GM08714 (cell line): ENCODE data around the gene CITED4.

Experiments used
- H3K4me3 ChIP-seq: fragments of 200-500 bp; sonication (Bioruptor generic); 2 replicates; pipeline ENCODE4 v1.5.1; 2014; ENCODE audit warnings: mild to moderate bottlenecking, low read length, inconsistent platforms
- ZNF274 ChIP-seq: IDR thresholded peaks from 2 replicates; pipeline ENCODE4 v1.6.1; 2012; ENCODE audit warnings: mild to moderate bottlenecking, low read depth, low read length

Gene CITED4

DNA sequence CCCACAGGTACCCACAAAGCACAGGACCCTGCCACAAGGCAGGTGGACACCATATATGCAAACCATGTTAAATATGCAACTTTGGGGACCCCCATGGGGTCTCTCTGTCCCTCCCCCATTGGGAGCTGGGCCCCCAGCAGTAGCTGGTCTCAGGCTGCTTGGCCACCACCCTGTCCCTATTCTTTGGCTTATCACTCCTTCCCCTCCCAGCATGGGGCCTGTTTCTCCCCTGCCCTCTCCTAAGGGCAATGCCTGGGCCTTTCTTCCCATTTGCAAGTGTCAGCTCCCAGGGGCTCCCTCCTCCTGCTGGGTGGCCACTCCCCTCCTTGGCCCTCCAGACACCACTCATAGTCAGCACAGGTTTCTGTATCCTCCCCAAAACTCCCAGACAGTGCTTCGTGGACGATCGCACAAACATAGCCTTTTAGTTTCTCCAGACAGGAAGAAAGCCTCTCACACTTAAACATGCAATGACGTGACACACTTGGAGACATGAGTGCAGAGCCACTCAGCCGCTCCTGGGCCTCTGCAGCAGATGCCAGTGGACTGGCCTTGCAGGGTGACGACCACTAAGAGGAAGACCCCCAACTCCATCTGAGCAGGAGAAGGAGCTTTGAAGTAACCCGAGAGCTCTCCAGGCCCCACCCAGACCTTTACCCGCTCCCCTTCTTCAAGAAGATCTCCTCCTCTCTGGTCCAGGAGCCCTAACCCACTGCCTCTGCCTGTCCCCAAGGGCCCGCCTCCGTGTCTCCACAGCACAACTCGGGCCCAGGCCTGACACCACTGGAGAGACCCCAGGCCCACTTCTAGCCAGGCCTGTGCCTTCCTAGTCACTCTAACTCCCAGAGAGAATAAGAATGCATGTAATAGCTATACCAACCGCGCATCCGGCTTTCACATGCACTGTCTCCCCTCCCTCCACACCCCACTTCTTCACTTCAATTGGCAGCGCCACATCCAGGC is 22.9 kb downstream of the CITED4 start:
- H3K4me3 ChIP-seq = no peak overlapping the region; the same call in 1 of the 2 replicates
- TF ChIP-seq ZNF274 = no peak

DNA sequence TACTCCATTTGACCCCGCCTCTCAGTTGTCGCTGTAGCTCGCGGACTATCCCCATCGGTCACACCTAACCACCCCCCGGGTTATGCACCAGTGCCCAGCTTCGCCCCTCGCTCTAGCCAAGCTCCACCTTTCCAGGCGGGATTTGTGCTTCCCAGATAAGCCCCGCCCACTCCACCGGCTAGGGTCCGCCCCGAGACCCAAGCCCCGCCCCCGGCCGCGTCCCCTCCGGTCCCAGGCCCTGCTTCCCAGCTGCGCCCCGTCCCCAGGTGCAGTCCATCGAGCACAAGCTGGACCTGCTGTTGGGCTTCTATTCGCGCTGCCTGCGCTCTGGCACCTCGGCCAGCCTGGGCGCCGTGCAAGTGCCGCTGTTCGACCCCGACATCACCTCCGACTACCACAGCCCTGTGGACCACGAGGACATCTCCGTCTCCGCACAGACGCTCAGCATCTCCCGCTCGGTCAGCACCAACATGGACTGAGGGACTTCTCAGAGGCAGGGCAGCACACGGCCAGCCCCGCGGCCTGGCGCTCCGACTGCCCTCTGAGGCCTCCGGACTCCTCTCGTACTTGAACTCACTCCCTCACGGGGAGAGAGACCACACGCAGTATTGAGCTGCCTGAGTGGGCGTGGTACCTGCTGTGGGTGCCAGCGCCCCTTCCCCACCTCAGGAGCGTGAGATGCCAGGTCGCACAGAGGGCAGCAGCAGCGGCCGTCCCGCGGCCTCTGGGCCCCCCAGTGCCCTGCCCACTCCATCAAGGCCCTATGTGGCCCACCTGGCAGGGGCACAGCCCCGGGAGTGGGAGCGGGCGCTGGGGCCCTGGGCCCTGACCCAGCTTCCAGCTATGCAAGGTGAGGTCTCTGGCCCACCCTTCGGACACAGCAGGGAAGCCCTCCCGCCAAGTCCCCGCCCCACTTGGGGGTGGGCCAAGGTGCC is 23.9 kb downstream of the CITED4 start:
- no peak for TF ChIP-seq ZNF274
- H3K4me3 ChIP-seq = no peak overlapping the region

DNA sequence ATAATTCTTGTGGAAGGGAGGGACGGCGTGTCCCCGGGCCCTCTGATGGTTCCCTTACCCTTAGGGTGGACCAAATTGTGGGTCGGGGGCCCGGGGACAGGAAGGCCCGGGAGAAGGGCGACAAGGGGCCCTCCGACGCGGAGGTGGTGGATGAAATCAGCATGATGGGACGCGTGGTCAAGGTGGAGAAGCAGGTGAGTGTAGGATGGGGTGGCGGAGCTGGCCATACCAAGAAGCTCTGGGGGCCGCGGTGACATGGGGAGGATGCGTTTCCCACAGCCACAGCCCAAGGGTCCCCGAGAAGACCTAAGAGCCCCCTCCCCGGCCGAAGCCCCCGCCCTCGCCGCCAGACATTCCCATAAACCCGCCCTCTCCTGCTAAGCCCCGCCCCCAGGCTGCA is 24.6 kb downstream of the CITED4 start:
- no peak for TF ChIP-seq ZNF274
- H3K4me3 ChIP-seq = no peak overlapping the region

DNA sequence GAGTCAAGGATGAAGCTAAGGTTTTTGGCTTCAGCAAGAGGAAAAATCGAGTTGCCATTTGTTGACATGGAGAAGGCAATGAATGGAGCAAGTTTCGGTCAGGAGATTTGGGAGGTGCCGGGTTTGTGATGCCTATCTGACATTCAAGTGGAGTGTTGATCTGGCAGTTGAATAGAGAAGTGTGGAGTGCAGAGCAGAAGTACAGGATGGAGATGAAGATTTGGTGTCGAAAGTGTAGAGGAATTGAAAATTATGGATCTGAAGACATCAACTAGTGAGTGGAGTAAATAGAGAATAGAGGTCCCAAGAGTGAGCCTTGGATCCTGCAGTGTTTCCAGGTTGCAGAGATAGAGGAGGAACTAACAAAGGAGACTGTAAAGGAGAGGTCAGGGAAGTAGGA is 25.9 kb downstream of the CITED4 start:
- TF ChIP-seq ZNF274 = no peak
- H3K4me3 ChIP-seq = no peak overlapping the region

DNA sequence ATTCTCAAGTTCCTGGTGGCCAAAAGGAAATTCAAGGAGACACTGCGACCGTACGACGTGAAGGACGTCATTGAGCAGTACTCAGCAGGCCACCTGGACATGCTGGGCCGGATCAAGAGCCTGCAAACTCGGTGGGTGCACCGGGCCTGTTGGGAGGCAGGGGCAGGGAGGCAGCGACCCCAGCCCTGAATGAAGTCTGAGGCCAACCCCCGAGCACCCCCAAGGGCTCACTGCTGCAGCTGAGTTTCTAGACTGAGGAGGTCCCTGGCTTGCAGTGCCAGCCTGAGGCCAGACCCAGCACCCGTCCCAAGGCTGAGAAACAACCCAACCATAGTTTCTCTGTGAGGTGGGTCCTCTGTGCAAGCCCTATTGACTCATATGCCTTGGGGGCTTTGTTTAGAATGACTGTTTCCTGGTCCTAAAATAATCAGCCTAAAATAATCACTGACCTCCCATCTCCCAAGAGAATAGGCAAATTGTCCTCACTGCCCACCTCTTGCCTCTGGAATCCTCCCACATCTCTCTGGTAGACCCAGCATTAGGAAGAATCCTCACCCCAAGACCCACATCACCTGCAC is 27.1 kb downstream of the CITED4 start:
- TF ChIP-seq ZNF274 = no peak
- no peak overlapping the region for H3K4me3 ChIP-seq

DNA sequence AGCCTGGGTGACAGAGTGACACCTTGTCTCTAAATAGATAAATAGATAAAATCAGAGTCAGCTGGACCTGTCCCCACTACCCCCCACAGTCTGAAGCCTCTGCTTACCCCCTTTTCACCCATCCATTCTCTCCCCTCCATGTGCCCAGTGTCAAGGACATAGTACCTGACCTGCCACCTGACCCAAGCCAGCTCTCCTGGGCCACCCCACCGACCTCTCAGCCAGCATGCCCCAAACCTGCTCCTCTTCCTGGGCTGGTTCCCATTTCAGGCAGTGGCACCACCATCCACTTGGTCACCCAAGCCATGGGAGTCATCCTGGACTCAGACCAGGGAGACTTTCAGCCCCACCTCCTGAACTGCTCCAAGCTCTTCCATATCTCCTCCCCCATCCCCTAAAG is 28.2 kb downstream of the CITED4 start:
- H3K4me3 ChIP-seq = no peak overlapping the region
- TF ChIP-seq ZNF274 = no peak

DNA sequence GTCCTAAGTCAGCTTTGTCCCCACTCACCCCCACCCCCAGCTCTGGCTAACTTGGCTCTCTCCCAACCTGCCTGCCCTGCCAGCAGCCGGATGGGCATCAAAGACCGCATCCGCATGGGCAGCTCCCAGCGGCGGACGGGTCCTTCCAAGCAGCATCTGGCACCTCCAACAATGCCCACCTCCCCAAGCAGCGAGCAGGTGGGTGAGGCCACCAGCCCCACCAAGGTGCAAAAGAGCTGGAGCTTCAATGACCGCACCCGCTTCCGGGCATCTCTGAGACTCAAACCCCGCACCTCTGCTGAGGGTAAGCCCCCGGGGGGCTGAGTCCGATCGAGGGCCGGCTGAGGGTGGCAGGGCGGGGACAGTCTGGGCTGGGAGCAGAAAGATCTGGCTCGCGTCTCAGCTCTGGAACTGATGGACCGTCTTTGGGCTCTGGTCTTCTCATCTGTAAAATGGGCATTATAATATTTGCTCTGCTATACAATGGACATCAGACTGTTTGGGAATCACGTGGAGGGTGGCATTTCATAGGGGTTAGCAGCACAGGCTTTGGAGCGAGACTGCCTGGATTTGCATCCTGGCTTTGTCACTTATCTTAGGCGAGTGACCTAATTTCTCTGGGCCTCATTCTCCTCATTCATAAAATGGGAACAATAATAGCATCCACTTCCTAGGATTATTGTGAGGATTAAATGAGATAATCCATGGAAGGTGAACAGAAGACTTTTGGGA is 31.0 kb downstream of the CITED4 start:
- no peak overlapping the region for H3K4me3 ChIP-seq
- TF ChIP-seq ZNF274 = no peak

DNA sequence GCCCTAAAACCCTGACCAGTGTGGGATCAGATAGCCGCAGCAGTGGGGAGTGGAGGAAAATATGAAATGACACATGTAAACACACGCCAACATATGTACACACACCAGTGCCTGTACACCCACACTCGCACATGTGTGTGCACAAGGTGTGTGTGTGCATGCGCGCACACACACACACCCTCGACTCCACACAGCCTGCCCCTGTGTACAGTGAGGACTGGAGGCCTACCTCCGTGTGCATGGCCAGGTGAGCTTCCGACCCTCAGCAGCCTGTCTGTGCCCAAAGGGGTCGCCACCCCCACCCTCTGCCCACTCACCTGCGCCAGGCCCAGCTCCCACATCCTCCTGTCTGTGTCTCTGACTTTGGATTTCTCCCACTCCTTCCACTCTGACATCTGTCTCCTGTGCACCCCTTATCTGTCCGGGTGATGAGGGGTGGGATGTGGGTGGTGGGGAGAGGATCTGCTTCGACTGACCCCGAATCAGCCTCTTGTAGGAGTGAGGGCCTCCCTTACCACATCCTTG is 31.7 kb downstream of the CITED4 start:
- H3K4me3 ChIP-seq = no peak overlapping the region
- no peak for TF ChIP-seq ZNF274

DNA sequence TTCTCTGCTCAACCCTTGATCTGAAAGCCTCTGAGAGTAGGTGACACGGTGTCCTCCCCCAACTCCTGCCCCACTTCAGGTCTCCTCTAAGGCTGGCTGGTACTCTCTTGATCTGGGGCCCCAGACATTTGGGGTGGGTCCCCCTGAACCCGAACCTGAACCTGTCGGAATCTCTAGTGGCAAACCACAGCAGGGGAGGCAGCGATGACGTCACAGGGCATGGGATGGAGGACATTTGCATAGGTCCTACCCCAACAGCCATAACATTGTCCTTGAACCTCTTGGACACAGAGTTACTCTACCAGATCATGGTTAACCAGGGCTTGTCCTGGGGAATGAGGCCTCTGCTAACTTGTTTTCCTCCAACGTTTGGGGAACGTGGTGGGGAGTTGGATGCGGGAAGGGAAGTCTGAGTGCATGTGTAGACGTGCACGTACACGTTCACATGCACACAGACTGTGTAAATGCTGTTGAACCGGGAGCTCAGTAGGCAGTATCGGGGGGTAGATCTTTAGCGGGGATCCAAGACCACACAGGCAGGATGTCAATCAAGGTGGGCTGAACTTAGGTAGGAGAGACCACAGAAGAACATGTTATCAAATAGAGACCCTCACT is 32.4 kb downstream of the CITED4 start:
- no peak overlapping the region for H3K4me3 ChIP-seq
- no peak for TF ChIP-seq ZNF274

DNA sequence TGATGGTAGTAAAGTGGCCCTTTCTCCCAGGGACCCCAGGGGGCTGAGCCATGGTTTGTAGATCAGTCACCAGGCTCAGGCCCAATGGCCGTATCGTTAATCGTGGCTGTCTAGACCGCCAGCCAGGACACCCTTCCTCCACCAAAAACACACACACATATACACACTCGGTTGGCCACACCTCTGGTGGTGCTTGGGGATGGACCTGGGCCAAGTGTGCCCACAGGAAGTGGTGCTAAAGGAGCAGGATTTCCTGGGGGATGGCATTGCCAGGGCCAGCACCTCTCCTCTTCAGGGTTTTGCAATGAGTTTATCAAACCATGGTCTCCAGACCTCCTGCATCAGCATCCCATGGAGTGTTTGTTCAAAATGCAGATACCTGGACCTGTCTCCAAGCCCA is 36.2 kb downstream of the CITED4 start:
- no peak overlapping the region for H3K4me3 ChIP-seq
- no peak for TF ChIP-seq ZNF274

DNA sequence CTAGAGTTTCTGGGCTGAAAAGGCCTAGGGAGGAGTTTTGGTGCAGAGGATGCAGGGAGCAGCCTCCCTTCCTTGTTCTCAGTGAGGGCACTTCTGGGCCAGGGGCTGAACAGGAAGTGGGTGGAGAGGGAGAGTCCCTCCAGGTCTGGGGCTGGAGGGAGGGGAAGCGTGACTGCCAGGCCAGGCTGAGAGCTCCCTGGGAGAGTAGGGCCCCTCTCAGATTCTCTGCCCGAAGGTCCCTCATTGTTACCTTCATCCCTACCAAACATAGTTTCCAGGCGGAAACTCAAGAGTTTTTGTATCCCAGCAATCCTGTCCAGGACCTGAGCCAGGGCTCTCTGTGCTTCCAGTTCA is 36.8 kb downstream of the CITED4 start:
- H3K4me3 ChIP-seq = no peak overlapping the region
- no peak for TF ChIP-seq ZNF274

DNA sequence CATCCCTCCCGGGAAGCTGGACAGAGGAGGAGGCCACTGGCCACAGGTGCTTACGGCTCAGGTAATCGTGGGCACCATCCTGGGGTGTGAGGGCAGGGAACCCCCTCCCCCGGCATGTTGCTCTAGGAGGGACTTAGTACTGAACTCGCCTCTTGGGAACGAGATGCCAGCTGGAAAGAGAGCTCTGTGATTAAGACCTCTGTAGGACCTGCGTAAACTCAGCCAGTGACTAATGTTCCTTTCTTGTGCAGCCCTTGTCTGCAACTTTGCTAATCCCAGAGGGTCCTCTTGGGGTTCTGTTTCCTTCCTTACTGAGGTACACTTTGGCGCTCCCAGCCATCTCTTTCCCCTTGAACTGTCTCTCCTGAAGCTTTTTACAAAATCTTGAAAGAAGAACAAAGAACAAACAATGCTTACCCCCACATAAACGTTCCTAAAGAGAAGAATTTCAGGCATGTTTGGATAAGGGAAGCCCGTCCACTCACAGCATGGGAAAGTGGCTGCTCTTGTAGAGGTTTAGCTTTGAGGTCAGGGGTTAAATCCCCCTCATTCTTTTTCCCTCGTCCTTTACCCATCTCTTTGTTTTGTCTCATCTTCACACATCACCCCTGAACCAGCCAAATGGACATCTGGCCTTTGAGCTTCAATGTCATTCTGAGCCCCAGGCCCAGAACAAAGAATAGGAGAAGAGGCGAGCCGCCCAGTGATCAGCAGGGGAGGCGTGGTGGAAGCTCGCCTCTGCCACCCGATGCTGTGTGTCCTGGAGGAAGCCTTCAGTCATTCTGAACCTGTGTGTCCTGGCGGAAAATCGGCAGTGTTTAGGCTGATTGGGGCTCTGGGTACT is 37.4 kb downstream of the CITED4 start:
- no peak for TF ChIP-seq ZNF274
- H3K4me3 ChIP-seq = no peak overlapping the region
